Heart right ventricle (tissue), 16 donors: ENCODE measurements around the gene ACTR10. TPM values are rescaled to one million over a fixed set of nuclear protein-coding genes. Genes with fewer than 3 reads are reported as not detected.

Source experiments
- ATAC-seq, 8 donors: fragments of 200-7000 bp; cut with Tn5 transposase; one replicate each; pipeline ENCODE4 v1.9.1; 2020; ENCODE audit warnings: mild to moderate bottlenecking in 8 of 8, moderate library complexity in 8 of 8, moderate number of reproducible peaks in 1 of 8
- DNase-seq, 2 donors: peaks; one replicate each; pipeline ENCODE4 v3.0.0-alpha.2; 2020
- H3K27ac ChIP-seq, 10 donors: fragments of 200-600 bp; sonication (generic) in 2 of 10; one replicate each; pipeline versions ENCODE4 v1.5.0 to v1.8.0; 2020 to 2022; ENCODE audit warnings: mild to moderate bottlenecking in 3 of 10
- H3K27me3 ChIP-seq, 7 donors: fragments of 200-600 bp; one replicate each; pipeline ENCODE4 v1.8.0; 2021 to 2022; ENCODE audit warnings: mild to moderate bottlenecking in 2 of 7
- H3K36me3 ChIP-seq, 9 donors: fragments of 200-600 bp; sonication (generic) in 1 of 9; one replicate each; pipeline versions ENCODE4 v1.5.0 to v1.8.0; 2020 to 2022; ENCODE audit warnings: mild to moderate bottlenecking in 2 of 9
- H3K4me1 ChIP-seq, 9 donors: fragments of 200-600 bp; sonication (generic) in 1 of 9; one replicate each; pipeline versions ENCODE4 v1.5.0 to v1.8.0; 2020 to 2022; ENCODE audit warnings: mild to moderate bottlenecking in 4 of 9
- H3K4me3 ChIP-seq, 10 donors: fragments of 200-600 bp; sonication (generic) in 2 of 10; one replicate each; pipeline versions ENCODE4 v1.5.0 to v1.8.0; 2020 to 2022; ENCODE audit warnings: mild to moderate bottlenecking in 7 of 10, moderate library complexity in 2 of 10
- H3K9me3 ChIP-seq, 11 donors: fragments of 200-600 bp in 10 of 11; sonication (generic) in 2 of 11; one replicate each; pipeline versions ENCODE4 v1.5.0 to v1.8.0; 2013 to 2022; ENCODE audit warnings: mild to moderate bottlenecking in 2 of 11, control low read depth in 1 of 11, moderate library complexity in 1 of 11
- CTCF ChIP-seq, 9 donors: fragments of 200-600 bp; sonication (generic) in 2 of 9; IDR thresholded peaks; one replicate each; pipeline versions ENCODE4 v1.5.0 to v1.8.0; 2021 to 2022; ENCODE audit warnings: antibody characterized with exemption in 9 of 9, mild to moderate bottlenecking in 5 of 9, moderate library complexity in 1 of 9
- WGBS, 2 donors: extraction: QIAGEN DNeasy Blood & Tissue Kit; methylation state at CpG; one replicate each; pipeline ENCODE4 v1.1.7; 2013; ENCODE audit warnings: inconsistent platforms in 1 of 2; 5-methylcytosine and 5-hydroxymethylcytosine counted together
- intact Hi-C, 10 donors: fragments of 100-400 bp; cut with DNase I; formaldehyde crosslinking; loops; one replicate each; pipeline versions ENCODE4 v1.11.1 to v1.14.2; 2022
- polyA plus RNA-seq, 2 donors: library from polyadenylated mRNA; stranded (reverse); fragments of 200-250 nt; gene quantifications; one replicate each; pipeline ENCODE4 v1.2.3, GENCODE V29; 2013
- total RNA-seq, 10 donors: library from RNA; stranded (reverse); fragmentation: NEBNext Ultra II Directional in 3 of 10; extraction: Animal tissue kit (Norgen Biotek cat#: 25700) in 3 of 10; gene quantifications; one replicate each; pipeline versions ENCODE4 v1.2.1 to v1.2.4, GENCODE V29; 2021 to 2023
- donor health status: Arrhythmogenic right ventricular cardiomyopathy.
- donor health status: ischemic (EF 13 %, LVEDD 7.1; RV severe dilation, severe dysfunction).
- donor health status: healthy with polysubstance abuse.
- donor health status: DM: no; HTN: yes; CAD: no.
- donor health status: DM: no; HTN: no; CAD: no.
- donor health status: ischemic (EF 25% LVEDD 6.9; RV normal size, moderate dysfunction).
- donor health status: ischemic (EF 25% LVEDD 5.7; RV mildly dilated, moderate dysfunction).
- donor health status: healthy.
- donor health status: DM: yes; HTN: yes; CAD: no.
- donor health status: Ischemic cardiomyopathy.
- donor health status: ischemic (EF 35%, LVEDD 5.7; RV mildly dilated, moderate dysfunction).
- donor health status: nonischemic (EF 11% LVEDD 7.7; RV severe dilation, severe dysfunction).
- donor health status: DM: yes; HTN: yes; CAD: no.
- donor health status: PGD.
- donor health status: ischemic (EF 29% LVEDD 5.4; RV normal size, mild dysfunction).
- donor health status: nonischemic (EF 23%, LVEDD 6.1; RV moderate dilation, normal function).

The ACTR10 gene
- total and polyA plus RNA-seq, 12 donors, result 60.5 to 88.9 (median 72.8) TPM

GRCh38 chr14:58200480-58200841 lies 512 bp downstream of the ACTR10 start:
- ATAC-seq (peak in 5 of 8 donors; percentile 5 to 30 (median 26)), DNase-seq (no peak)
- Histone ChIP-seq H3K36me3 (peaks cover 0 to 31% (median 4%) of the 10 kb centered on the region in 9 donors), H3K27me3 (no peaks in the 10 kb centered on the region), H3K9me3 (no peaks in the 10 kb centered on the region), H3K4me3 (peak overlapping the region; percentile 66 to 98 (median 90)), H3K4me1 (peaks cover 0 to 26% (median 17%) of the 10 kb centered on the region in 9 donors), H3K27ac (peak overlapping the region; percentile 90 to 99 (median 96))
- intact Hi-C loops, result loop anchor here in 3 of 10 donors (1.0 to 10.0 kb wide), 5 partner anchors 37 to 174 kb away; partner anchors contain the start of genes PSMA3 (in 2 of the 3) and ARID4A (in 1 of the 3)
- 0% methylated on average over 11 of the region's 11 CpGs for whole genome bisulfite sequencing, 2 donors
- TF ChIP-seq CTCF (IDR thresholded peaks at IDR 0.05), result no peak

GRCh38 chr14:58200846-58201245 lies 897 bp downstream of the ACTR10 start:
- Histone ChIP-seq H3K4me3 (peak overlapping the region; percentile 66 to 98 (median 90)), H3K27ac (peak overlapping the region in 8 of 10 donors; percentile 90 to 99 (median 96)), H3K9me3 (no peaks in the 10 kb centered on the region), H3K4me1 (peaks cover 0 to 26% (median 17%) of the 10 kb centered on the region in 9 donors), H3K27me3 (no peaks in the 10 kb centered on the region), H3K36me3 (peaks cover 0 to 35% (median 4%) of the 10 kb centered on the region in 9 donors)
- DNase-seq (no peak), ATAC-seq (no peak)
- intact Hi-C loops, result loop anchor here in 3 of 10 donors (1.0 to 10.0 kb wide), 5 partner anchors 36 to 174 kb away; partner anchors contain the start of genes PSMA3 (in 2 of the 3) and ARID4A (in 1 of the 3)
- no peak for TF ChIP-seq CTCF (IDR thresholded peaks at IDR 0.05)
- WGBS, 2 donors, result 2 to 3% methylated on average over 2 of the region's 2 CpGs

GRCh38 chr14:58213176-58213575 lies 13.2 kb downstream of the ACTR10 start:
- TF ChIP-seq CTCF (IDR thresholded peaks at IDR 0.05), result no peak
- no peaks in the 10 kb centered on the region for H3K27me3 ChIP-seq
- intact Hi-C loops, result loop anchor here in 1 of 10 donors (5.0 kb wide), 1 partner anchor 144 kb away; no protein-coding TSS in a partner anchor
- no peaks in the 10 kb centered on the region for H3K9me3 ChIP-seq
- ATAC-seq (no peak), DNase-seq (no peak)
- H3K27ac ChIP-seq, result no peak overlapping the region
- no peaks in the 10 kb centered on the region for H3K4me1 ChIP-seq
- H3K4me3 ChIP-seq, result no peak overlapping the region
- peaks cover 0 to 100% (median 52%) of the 10 kb centered on the region in 9 donors for H3K36me3 ChIP-seq

GRCh38 chr14:58215191-58215914 lies 15.4 kb downstream of the ACTR10 start:
- H3K27me3 ChIP-seq, result no peaks in the 10 kb centered on the region
- TF ChIP-seq CTCF (IDR thresholded peaks at IDR 0.05), result no peak
- intact Hi-C loops, result no loop called here
- no peaks in the 10 kb centered on the region for H3K9me3 ChIP-seq
- no peak overlapping the region for H3K4me3 ChIP-seq
- H3K4me1 ChIP-seq, result no peaks in the 10 kb centered on the region
- 92 to 93% methylated on average over 2 of the region's 2 CpGs for WGBS, 2 donors
- DNase-seq (no peak), ATAC-seq (no peak)
- peaks cover 0 to 100% (median 38%) of the 10 kb centered on the region in 9 donors for H3K36me3 ChIP-seq
- no peak overlapping the region for H3K27ac ChIP-seq
